A549 (cell line): ENCODE results near the gene COL1A1. TPM values are rescaled to one million over a fixed set of nuclear protein-coding genes. Genes with fewer than 3 reads are reported as not detected.

Source experiments
- ATAC-seq, 2 experiments: fragments of 200-7000 bp in 1 of 2; fragments of >200 bp in 1 of 2; cut with Nextera tagmentation in 1 of 2; cut with Tn5 transposase in 1 of 2; 3 replicates each; pipeline versions ENCODE4 v1.8.0 to v1.9.1; 2018 to 2020; ENCODE audit warnings: mild to moderate bottlenecking in 1 of 2, moderate library complexity in 1 of 2
- CTCF ChIA-PET: fragments of 300-600 bp; sonication (Branson Sonifier 250); formaldehyde crosslinking; extraction: SDS; loops from one replicate; lab custom pipeline; 2021; ENCODE audit warnings: antibody characterized with exemption, inconsistent platforms; lab: Yijun Ruan, JAX
- POLR2A ChIA-PET: fragments of 350-600 bp; formaldehyde crosslinking; extraction: SDS; loops from one replicate; lab custom pipeline; 2021; ENCODE audit warnings: antibody characterized with exemption, inconsistent platforms; lab: Yijun Ruan, JAX
- DNase-seq, 2 experiments: peaks; one replicate each; pipeline versions ENCODE4 v3.0.0 to v3.0.0-alpha.2; 2011 to 2016; ENCODE audit warnings: low read depth in 1 of 2, low spot score in 1 of 2
- FAIRE-seq: peaks from 2 replicates; lab custom pipeline; 2011; peaks lifted over from hg19 to GRCh38; lab: Jason Lieb, UNC
- H3K27ac ChIP-seq, 2 experiments: fragments of >200 bp; sonication (Bioruptor Twin); formaldehyde crosslinking; 3 replicates each; pipeline ENCODE4 v1.5.1; 2016 to 2017
- H3K4me1 ChIP-seq: fragments of >200 bp; sonication (Bioruptor Twin); formaldehyde crosslinking; 3 replicates; pipeline ENCODE4 v1.6.1; 2016
- H3K4me2 ChIP-seq: fragments of >200 bp; sonication (Bioruptor Twin); formaldehyde crosslinking; 3 replicates; pipeline ENCODE4 v1.6.1; 2016
- H3K4me3 ChIP-seq: fragments of >200 bp; sonication (Bioruptor Twin); formaldehyde crosslinking; 3 replicates; pipeline ENCODE4 v1.5.1; 2016
- H3K9me3 ChIP-seq: fragments of >200 bp; sonication (Bioruptor Twin); formaldehyde crosslinking; 3 replicates; pipeline ENCODE4 v1.6.1; 2016
- CBX8 ChIP-seq: fragments of 200-600 bp; sonication (generic); IDR thresholded peaks from 2 replicates; pipeline ENCODE4 v1.6.1; 2016
- CHD2 ChIP-seq: fragments of 150-350 bp; IDR thresholded peaks from 2 replicates; pipeline ENCODE4 v1.6.1; 2014; ENCODE audit warnings: low read length; ENCODE audit not compliant: partially characterized antibody
- CHD4 ChIP-seq: fragments of 200-600 bp; sonication (generic); IDR thresholded peaks from 2 replicates; pipeline ENCODE4 v1.6.1; 2016; ENCODE audit warnings: antibody characterized with exemption, mild to moderate bottlenecking, borderline replicate concordance
- EHMT2 ChIP-seq: fragments of 200-600 bp; sonication (generic); IDR thresholded peaks from 2 replicates; pipeline ENCODE4 v1.6.1; 2016; ENCODE audit warnings: antibody characterized with exemption, low read depth, mild to moderate bottlenecking, moderate library complexity
- EP300 ChIP-seq, 2 experiments: fragments of >200 bp; sonication (Bioruptor Twin); formaldehyde crosslinking; IDR thresholded peaks; 2 replicates in 1 of 2; 3 replicates in 1 of 2; pipeline ENCODE4 v1.6.1; 2016 to 2017
- FOSL2 ChIP-seq, 2 experiments: fragments of 450-650 bp in 1 of 2; fragments of >200 bp in 1 of 2; sonication (Bioruptor Twin) in 1 of 2; formaldehyde crosslinking; IDR thresholded peaks; 2 replicates each; pipeline versions ENCODE4 v1.5.0 to v1.6.1; 2016 to 2020; ENCODE audit warnings: mild to moderate bottlenecking in 1 of 2, moderate library complexity in 1 of 2
- HMGXB4 ChIP-seq: fragments of 250-450 bp; sonication (Bioruptor Pico); IDR thresholded peaks from 2 replicates; pipeline ENCODE4 v1.5.0; 2021; ENCODE audit warnings: mild to moderate bottlenecking, moderate library complexity, borderline replicate concordance
- JUNB ChIP-seq: fragments of >200 bp; sonication (Bioruptor Twin); formaldehyde crosslinking; IDR thresholded peaks from 2 replicates; pipeline ENCODE4 v1.6.1; 2016
- KDM5A ChIP-seq: fragments of 200-600 bp; sonication (generic); IDR thresholded peaks from 2 replicates; pipeline ENCODE4 v1.6.1; 2016; ENCODE audit warnings: antibody characterized with exemption, mild to moderate bottlenecking
- MAX ChIP-seq: IDR thresholded peaks from 2 replicates; pipeline ENCODE4 v1.6.1; 2012
- MAZ ChIP-seq: fragments of 150-350 bp; IDR thresholded peaks from 2 replicates; pipeline ENCODE4 v1.6.1; 2014; ENCODE audit warnings: antibody characterized with exemption, low read depth, low read length, borderline replicate concordance
- MYC ChIP-seq: IDR thresholded peaks from 2 replicates; pipeline ENCODE4 v1.6.1; 2012; ENCODE audit warnings: mild to moderate bottlenecking, inconsistent platforms, low read length, improper control_type of control experiment, borderline replicate concordance
- PHF8 ChIP-seq: fragments of 200-600 bp; sonication (generic); IDR thresholded peaks from 2 replicates; pipeline ENCODE4 v1.6.1; 2016; ENCODE audit warnings: low read depth, mild to moderate bottlenecking, antibody characterized with exemption, moderate library complexity, borderline replicate concordance
- RARB ChIP-seq: fragments of 250-450 bp; sonication (Bioruptor Pico); IDR thresholded peaks from 2 replicates; pipeline ENCODE4 v1.8.0; 2021; ENCODE audit warnings: mild to moderate bottlenecking, moderate library complexity
- RCOR1 ChIP-seq: fragments of 150-350 bp; IDR thresholded peaks from 2 replicates; pipeline ENCODE4 v1.6.1; 2014; ENCODE audit warnings: antibody characterized with exemption, low read length, low read depth
- REST ChIP-seq: fragments of 200-600 bp; sonication (generic); IDR thresholded peaks from 2 replicates; pipeline ENCODE4 v1.6.1; 2016; ENCODE audit warnings: antibody characterized with exemption, mild to moderate bottlenecking, moderate library complexity
- RFX5 ChIP-seq: fragments of 450-650 bp; IDR thresholded peaks from 2 replicates; pipeline ENCODE4 v1.7.1; 2014; ENCODE audit warnings: antibody characterized with exemption, mild to moderate bottlenecking, moderate library complexity
- SMC3 ChIP-seq: fragments of >200 bp; sonication (Bioruptor Twin); formaldehyde crosslinking; IDR thresholded peaks from 3 replicates; pipeline ENCODE4 v1.6.1; 2018; ENCODE audit warnings: inconsistent platforms
- SREBF2 ChIP-seq: fragments of 450-650 bp; IDR thresholded peaks from 2 replicates; pipeline ENCODE4 v1.6.1; 2014; ENCODE audit warnings: mild to moderate bottlenecking, moderate library complexity
- TFCP2L1 ChIP-seq: fragments of 250-450 bp; sonication (Bioruptor Pico); IDR thresholded peaks from 2 replicates; pipeline ENCODE4 v1.5.0; 2021; ENCODE audit warnings: mild to moderate bottlenecking
- TP53 ChIP-seq: fragments of 250-450 bp; sonication (Bioruptor Pico); IDR thresholded peaks from 2 replicates; pipeline ENCODE4 v1.5.0; 2021; ENCODE audit warnings: mild to moderate bottlenecking, moderate library complexity
- ZNF302 ChIP-seq: fragments of 250-450 bp; sonication (Bioruptor Pico); IDR thresholded peaks from 2 replicates; pipeline ENCODE4 v1.9.0; 2021; ENCODE audit warnings: inconsistent platforms, mild to moderate bottlenecking, moderate library complexity
- WGBS: methylation state at CpG from one replicate; pipeline ENCODE4 v1.1.6; 2017; ENCODE audit errors: missing lambda C conversion rate; 5-methylcytosine and 5-hydroxymethylcytosine counted together
- polyA plus RNA-seq, 4 experiments: library from polyadenylated mRNA; depleted of rRNA in 3 of 4; stranded (reverse); fragments of >200 nt; fragmentation: RNase III in 1 of 4; extraction: RNeasy Plus Mini Kit Qiagen cat#74134 plus additional on column Dnase treatment in 1 of 4; gene quantifications; 2 replicates in 3 of 4; 3 replicates in 1 of 4; pipeline ENCODE4 v1.2.3, GENCODE V29; 2011 to 2017
- TF ChIP-seq, protein P1 (sequence below): fragments of 450-650 bp; IDR thresholded peaks from 2 replicates; pipeline ENCODE4 v1.6.1; 2014; ENCODE audit warnings: antibody characterized with exemption
- TF ChIP-seq, protein P2 (sequence below): fragments of >200 bp; sonication (Bioruptor Twin); formaldehyde crosslinking; IDR thresholded peaks from 2 replicates; pipeline ENCODE4 v1.6.1; 2016
- TF ChIP-seq, protein P3 (sequence below): fragments of >200 bp; sonication (Bioruptor Twin); formaldehyde crosslinking; IDR thresholded peaks from 3 replicates; pipeline ENCODE4 v1.6.1; 2016

Gene COL1A1
- polyA plus RNA-seq, 2 of the 4 experiments (the other 2 are of a cell fraction): 4.4 to 34.3 TPM

DNA sequence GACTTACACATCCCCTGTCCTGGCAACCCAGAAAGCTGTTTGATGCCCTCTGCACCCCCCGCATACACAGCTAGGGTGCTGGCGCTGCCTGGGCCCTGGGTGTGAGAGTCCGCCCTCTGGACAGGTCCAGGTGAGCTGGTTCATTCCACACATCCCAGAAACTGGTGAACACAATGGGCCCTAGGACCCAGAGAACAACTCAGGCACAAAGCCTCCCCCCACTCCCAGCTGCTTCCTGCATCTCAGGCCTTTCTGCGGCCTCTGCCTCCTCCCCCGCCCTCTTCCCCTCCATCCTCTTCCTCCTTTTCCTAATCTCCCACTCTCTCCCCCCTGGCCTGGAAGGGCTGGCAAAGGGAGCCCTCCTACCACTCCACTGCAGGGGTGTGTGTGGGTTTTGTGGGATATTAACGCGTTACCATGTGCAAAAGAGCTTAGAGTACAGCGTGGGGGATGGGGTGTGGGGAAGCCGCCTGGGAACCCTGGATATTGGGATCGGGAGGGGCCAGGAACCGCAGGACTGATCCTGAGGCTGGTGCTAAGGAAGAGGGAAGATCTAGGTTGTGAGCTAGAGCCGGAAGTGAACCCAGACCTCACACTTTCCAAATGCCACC, 49.4 kb downstream of the COL1A1 start (continued):
- TF ChIP-seq TFCP2L1: no peak
- peak; percentile 79 for TF ChIP-seq MAX
- TF ChIP-seq JUNB: no peak
- TF ChIP-seq, protein P1, sequence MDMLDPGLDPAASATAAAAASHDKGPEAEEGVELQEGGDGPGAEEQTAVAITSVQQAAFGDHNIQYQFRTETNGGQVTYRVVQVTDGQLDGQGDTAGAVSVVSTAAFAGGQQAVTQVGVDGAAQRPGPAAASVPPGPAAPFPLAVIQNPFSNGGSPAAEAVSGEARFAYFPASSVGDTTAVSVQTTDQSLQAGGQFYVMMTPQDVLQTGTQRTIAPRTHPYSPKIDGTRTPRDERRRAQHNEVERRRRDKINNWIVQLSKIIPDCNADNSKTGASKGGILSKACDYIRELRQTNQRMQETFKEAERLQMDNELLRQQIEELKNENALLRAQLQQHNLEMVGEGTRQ: no peak

DNA sequence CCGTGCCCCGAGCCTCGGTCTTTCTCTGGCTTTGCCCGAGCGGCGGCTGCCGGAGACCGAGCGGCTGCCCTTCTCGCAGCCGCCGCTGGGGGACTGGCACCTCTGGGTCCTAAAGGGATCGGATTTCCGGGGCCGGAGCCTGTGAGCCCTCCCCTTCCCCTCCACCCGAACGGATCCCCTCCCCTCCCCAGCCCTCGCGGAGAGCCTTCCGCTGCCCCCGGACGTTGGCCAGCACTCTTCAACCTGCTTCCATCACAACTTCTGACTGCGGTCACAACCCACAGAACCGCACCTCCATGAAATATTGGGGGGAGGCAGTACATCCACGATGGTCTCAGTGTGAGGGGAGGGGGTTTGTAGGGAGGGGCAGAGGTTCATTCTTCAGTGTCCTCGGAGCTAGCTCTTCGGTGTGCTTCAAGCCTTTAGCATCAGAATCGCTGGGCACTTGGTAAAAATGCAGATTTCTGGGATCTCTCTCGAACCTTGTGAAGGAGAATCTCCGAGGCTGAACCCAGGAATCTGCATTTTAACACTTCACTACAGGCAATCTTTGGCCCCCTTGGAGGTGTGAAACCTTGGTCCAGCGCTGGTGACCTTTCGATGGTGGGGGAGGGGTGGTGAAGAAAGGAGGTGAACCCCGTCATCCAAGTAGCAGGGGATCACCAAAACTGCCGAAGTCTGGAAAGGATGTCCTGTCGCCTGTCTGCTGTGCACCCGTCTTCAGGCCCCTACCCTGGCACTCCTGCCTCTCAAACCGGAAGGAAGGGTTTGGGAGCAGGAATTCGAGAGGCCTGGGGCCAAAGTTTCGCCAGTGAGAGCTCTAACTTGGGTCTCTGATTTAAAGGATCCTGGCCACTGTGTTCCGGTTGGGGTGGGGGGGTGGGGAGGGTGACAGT, 50.1 kb downstream of the COL1A1 start:
- DNase-seq: peak; percentile 96 to 97
- Histone ChIP-seq H3K4me2 (peak overlapping the region; percentile 95), H3K4me1 (peaks cover 49% of the 10 kb centered on the region), H3K4me3 (peak overlapping the region; percentile 86), H3K27ac (peak overlapping the region; percentile 96 to 98), H3K9me3 (no peaks in the 10 kb centered on the region)
- peak; percentile 7 for FAIRE-seq
- CTCF ChIA-PET: interaction anchor here (0.6 to 60.2 kb wide), 14 partner anchors 10 to 269 kb away, joined by 3 to 1356 read pairs (median 4); partner anchors contain the start of genes PDK2 and SGCA
- POLR2A ChIA-PET: interaction anchor here (0.6 to 2.2 kb wide), 12 partner anchors 10 to 328 kb away, joined by 3 to 21 read pairs (median 6); partner anchors contain the start of genes PDK2 and SGCA
- ATAC-seq: peak; percentile 71 to 78
- WGBS: under 1% methylated on average over 33 of the region's 40 CpGs
- TF ChIP-seq MAZ (peak; percentile 91), PHF8 (no peak), SMC3 (no peak), TFCP2L1 (no peak), EP300 (IDR thresholded peaks at IDR 0.05) (no peak), MYC (no peak), CHD4 (peak; percentile 98), RFX5 (no peak), FOSL2 (IDR thresholded peaks at IDR 0.05) (no peak), FOSL2 (CRISPR knock-in tag; IDR thresholded peaks at IDR 0.05) (no peak), TP53 (CRISPR knock-in tag) (no peak), RARB (CRISPR knock-in tag) (0 out of 2 replicates have a peak, but pooled peaks have one; percentile 40), SREBF2 (no peak), CHD2 (no peak), RCOR1 (no peak), CBX8 (no peak), ZNF302 (CRISPR knock-in tag) (no peak), KDM5A (no peak), EHMT2 (no peak), HMGXB4 (no peak), REST (no peak)
- TF ChIP-seq, protein P2, sequence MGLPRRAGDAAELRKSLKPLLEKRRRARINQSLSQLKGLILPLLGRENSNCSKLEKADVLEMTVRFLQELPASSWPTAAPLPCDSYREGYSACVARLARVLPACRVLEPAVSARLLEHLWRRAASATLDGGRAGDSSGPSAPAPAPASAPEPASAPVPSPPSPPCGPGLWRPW: no peak
- TF ChIP-seq, protein P3, sequence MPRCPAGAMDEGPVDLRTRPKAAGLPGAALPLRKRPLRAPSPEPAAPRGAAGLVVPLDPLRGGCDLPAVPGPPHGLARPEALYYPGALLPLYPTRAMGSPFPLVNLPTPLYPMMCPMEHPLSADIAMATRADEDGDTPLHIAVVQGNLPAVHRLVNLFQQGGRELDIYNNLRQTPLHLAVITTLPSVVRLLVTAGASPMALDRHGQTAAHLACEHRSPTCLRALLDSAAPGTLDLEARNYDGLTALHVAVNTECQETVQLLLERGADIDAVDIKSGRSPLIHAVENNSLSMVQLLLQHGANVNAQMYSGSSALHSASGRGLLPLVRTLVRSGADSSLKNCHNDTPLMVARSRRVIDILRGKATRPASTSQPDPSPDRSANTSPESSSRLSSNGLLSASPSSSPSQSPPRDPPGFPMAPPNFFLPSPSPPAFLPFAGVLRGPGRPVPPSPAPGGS: peak; percentile 25; the same call in 2 of the 3 replicates
- TF ChIP-seq, protein P1: no peak
